ENCODE results near the gene DCDC2C.

DNA sequence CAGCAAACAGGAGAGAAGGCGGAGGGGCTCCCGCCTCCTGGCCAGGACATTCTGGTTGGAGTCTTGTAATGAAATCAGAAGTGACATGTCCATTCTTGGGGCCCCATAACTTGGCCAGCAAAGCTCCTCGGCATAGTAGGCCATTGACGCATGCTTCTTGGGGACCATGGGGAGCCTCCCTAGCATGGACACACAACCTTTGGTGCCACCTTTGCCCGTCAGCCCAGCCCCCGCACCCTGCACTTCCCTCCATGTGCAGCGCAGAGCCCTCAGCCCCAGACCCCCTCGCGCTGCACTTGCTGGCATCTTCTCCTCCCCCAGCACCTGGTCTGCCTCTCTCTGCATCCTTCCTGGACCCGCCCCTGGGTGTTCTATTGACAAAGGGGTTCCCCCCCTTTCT lies 23.1 kb downstream of the DCDC2C start:
- TF ChIP-seq POLR2A (IDR thresholded peaks at IDR 0.05; ENCODE audit: low read depth, low read length) (no peak), POLR2AphosphoS5 (IDR thresholded peaks at IDR 0.05; ENCODE audit: low read depth, low read length) (no peak), TAF1 (IDR thresholded peaks at IDR 0.05; ENCODE audit: borderline replicate concordance, low read depth, low read length) (no peak)

Measured in GM12892 (cell line).